Liver (tissue), 9 donors: ENCODE data around the gene SPIN1. TPM values are rescaled to one million over a fixed set of nuclear protein-coding genes. Genes with fewer than 3 reads are reported as not detected.

Experiments
- DNase-seq: peaks from one replicate; pipeline ENCODE4 v3.0.0-alpha.2; 2017; ENCODE audit warnings: low spot score
- H3K27ac ChIP-seq, 2 donors: one replicate each; pipeline ENCODE4 v1.7.0; 2013; ENCODE audit warnings: inconsistent platforms in 2 of 2, low read length in 2 of 2, control low read depth in 1 of 2, low read depth in 1 of 2, mild to moderate bottlenecking in 1 of 2
- H3K27me3 ChIP-seq, 4 donors: one replicate each; pipeline versions ENCODE4 v1.6.1 to v1.7.0; 2013; ENCODE audit warnings: low read length in 3 of 4, inconsistent platforms in 1 of 4, mild to moderate bottlenecking in 1 of 4, moderate library complexity in 1 of 4; ENCODE audit not compliant: control insufficient read depth in 4 of 4, insufficient read depth in 4 of 4
- H3K36me3 ChIP-seq, 4 donors: one replicate each; pipeline versions ENCODE4 v1.6.1 to v1.7.0; 2013; ENCODE audit warnings: low read length in 3 of 4, mild to moderate bottlenecking in 3 of 4, low read depth in 1 of 4, moderate library complexity in 1 of 4; ENCODE audit not compliant: control insufficient read depth in 4 of 4, insufficient read depth in 3 of 4
- H3K4me1 ChIP-seq, 4 donors: one replicate each; pipeline versions ENCODE4 v1.6.1 to v1.7.0; 2013; ENCODE audit warnings: low read length in 3 of 4, mild to moderate bottlenecking in 3 of 4, moderate library complexity in 1 of 4; ENCODE audit not compliant: control insufficient read depth in 4 of 4, insufficient read depth in 4 of 4
- H3K4me3 ChIP-seq, 3 donors: one replicate each; pipeline versions ENCODE4 v1.6.1 to v1.7.0; 2013; ENCODE audit warnings: low read length in 3 of 3, control low read depth in 1 of 3, low read depth in 1 of 3, mild to moderate bottlenecking in 1 of 3
- H3K9ac ChIP-seq, 2 donors: one replicate each; pipeline ENCODE4 v1.7.0; 2013; ENCODE audit warnings: low read length in 2 of 2, mild to moderate bottlenecking in 2 of 2, moderate library complexity in 2 of 2, control low read depth in 1 of 2, low read depth in 1 of 2
- H3K9me3 ChIP-seq, 4 donors: one replicate each; pipeline versions ENCODE4 v1.6.1 to v1.7.0; 2013; ENCODE audit warnings: low read length in 3 of 4; ENCODE audit not compliant: control insufficient read depth in 4 of 4
- EGR1 ChIP-seq, 2 donors: IDR thresholded peaks; 2 replicates each; pipeline ENCODE4 v1.6.1; 2016 to 2018; ENCODE audit warnings: antibody characterized with exemption in 2 of 2, low read depth in 2 of 2
- FOXA1 ChIP-seq: IDR thresholded peaks from 2 replicates; pipeline ENCODE4 v1.6.1; 2016; ENCODE audit warnings: antibody characterized with exemption
- HNF4G ChIP-seq: IDR thresholded peaks from 2 replicates; pipeline ENCODE4 v1.6.1; 2016; ENCODE audit warnings: antibody characterized with exemption
- JUND ChIP-seq, 2 donors: IDR thresholded peaks; 2 replicates each; pipeline ENCODE4 v1.6.1; 2016; ENCODE audit warnings: antibody characterized with exemption in 2 of 2
- SP1 ChIP-seq: IDR thresholded peaks from 2 replicates; pipeline ENCODE4 v1.6.1; 2018; ENCODE audit warnings: antibody characterized with exemption, mild to moderate bottlenecking
- TAF1 ChIP-seq: conservative IDR thresholded peaks from 2 replicates; pipeline ENCODE4 v1.6.1; 2016; ENCODE audit warnings: antibody characterized with exemption, mild to moderate bottlenecking
- YY1 ChIP-seq: IDR thresholded peaks from 2 replicates; pipeline ENCODE4 v1.6.1; 2016; ENCODE audit warnings: antibody characterized with exemption, mild to moderate bottlenecking
- WGBS: extraction: QIAGEN DNeasy Blood & Tissue Kit; methylation state at CpG from one replicate; pipeline ENCODE4 v1.1.7; 2013; 5-methylcytosine and 5-hydroxymethylcytosine counted together
- polyA plus RNA-seq, 2 donors: library from polyadenylated mRNA; stranded (reverse) in 1 of 2; unstranded in 1 of 2; fragments of 200-250 nt in 1 of 2; fragments of >200 nt in 1 of 2; fragmentation: Nextera tagmentation in 1 of 2; extraction: Ambion mirVana in 1 of 2; gene quantifications; one replicate each; pipeline versions ENCODE4 v1.2.1 to v1.2.3, GENCODE V29; 2013 to 2015
- total RNA-seq, 2 donors: library from RNA; depleted of rRNA; stranded (reverse); fragments of >200 nt; gene quantifications; one replicate each; pipeline ENCODE4 v1.2.3, GENCODE V29; 2014
- TF ChIP-seq, protein P1 (sequence below): IDR thresholded peaks from 2 replicates; pipeline ENCODE4 v1.6.1; 2016; ENCODE audit warnings: antibody characterized with exemption
- TF ChIP-seq, protein P2 (sequence below): IDR thresholded peaks from 2 replicates; pipeline ENCODE4 v1.6.1; 2016; ENCODE audit warnings: antibody characterized with exemption, mild to moderate bottlenecking
- TF ChIP-seq, protein P3 (sequence below): IDR thresholded peaks from 2 replicates; pipeline ENCODE4 v1.6.1; 2016; ENCODE audit warnings: antibody characterized with exemption
- TF ChIP-seq, protein P4 (sequence below): IDR thresholded peaks from 2 replicates; pipeline ENCODE4 v1.6.1; 2016; ENCODE audit warnings: antibody characterized with exemption
- donor health status: healthy.
- donor health status: healthy.
- donor health status: healthy.
- donor health status: healthy.
- donor health status: healthy.

Gene SPIN1
- total and polyA plus RNA-seq, 4 donors: 9.0 to 30.3 (median 18.6) TPM

DNA sequence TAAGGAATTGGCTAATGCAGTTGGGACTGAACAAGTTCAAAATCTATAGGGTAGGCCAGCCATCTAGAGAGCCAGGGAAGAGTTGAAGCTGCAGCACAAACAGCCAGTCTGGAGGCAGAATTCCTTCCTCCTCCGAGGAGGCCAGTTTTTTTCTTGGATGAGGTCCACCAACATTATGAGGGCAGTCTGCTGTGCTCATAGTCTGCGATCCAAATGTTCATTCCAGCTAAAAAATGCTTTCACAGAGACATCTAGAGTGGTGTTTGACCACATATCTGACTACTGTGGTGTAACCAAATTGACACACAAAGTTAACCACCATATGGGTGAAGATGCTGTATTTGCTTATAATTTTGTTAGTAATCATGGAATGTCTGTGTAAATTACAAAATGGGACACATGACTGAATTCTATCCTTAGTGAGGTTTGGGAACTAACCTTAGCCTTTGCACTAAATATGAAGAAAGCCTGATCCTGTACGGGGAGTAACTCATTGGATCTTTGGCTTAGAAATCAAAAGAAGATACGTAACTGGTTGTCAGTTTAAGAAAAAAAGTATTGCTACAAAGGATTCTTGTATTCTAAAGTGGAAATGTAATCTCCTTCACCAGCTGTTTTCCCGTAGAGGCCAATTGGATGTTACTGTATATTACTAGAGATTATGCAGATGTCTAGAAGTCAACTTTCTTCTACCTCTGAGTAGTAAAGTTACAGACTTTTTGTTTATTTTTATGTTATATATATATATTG, 70.6 kb downstream of the SPIN1 start:
- no peak for TF ChIP-seq SP1
- TF ChIP-seq, protein P1, sequence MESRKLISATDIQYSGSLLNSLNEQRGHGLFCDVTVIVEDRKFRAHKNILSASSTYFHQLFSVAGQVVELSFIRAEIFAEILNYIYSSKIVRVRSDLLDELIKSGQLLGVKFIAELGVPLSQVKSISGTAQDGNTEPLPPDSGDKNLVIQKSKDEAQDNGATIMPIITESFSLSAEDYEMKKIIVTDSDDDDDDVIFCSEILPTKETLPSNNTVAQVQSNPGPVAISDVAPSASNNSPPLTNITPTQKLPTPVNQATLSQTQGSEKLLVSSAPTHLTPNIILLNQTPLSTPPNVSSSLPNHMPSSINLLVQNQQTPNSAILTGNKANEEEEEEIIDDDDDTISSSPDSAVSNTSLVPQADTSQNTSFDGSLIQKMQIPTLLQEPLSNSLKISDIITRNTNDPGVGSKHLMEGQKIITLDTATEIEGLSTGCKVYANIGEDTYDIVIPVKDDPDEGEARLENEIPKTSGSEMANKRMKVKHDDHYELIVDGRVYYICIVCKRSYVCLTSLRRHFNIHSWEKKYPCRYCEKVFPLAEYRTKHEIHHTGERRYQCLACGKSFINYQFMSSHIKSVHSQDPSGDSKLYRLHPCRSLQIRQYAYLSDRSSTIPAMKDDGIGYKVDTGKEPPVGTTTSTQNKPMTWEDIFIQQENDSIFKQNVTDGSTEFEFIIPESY: no peak
- 91% methylated on average over 5 of the region's 5 CpGs for WGBS
- Histone ChIP-seq H3K4me3 (no peak overlapping the region), H3K27me3 (no peaks in the 10 kb centered on the region), H3K27ac (no peak overlapping the region), H3K36me3 (peaks cover 0 to 1% (median 0%) of the 10 kb centered on the region in 4 donors), H3K9ac (no peak overlapping the region), H3K4me1 (peaks cover 0 to 5% (median 4%) of the 10 kb centered on the region in 4 donors), H3K9me3 (no peaks in the 10 kb centered on the region)
- DNase-seq: no peak

DNA sequence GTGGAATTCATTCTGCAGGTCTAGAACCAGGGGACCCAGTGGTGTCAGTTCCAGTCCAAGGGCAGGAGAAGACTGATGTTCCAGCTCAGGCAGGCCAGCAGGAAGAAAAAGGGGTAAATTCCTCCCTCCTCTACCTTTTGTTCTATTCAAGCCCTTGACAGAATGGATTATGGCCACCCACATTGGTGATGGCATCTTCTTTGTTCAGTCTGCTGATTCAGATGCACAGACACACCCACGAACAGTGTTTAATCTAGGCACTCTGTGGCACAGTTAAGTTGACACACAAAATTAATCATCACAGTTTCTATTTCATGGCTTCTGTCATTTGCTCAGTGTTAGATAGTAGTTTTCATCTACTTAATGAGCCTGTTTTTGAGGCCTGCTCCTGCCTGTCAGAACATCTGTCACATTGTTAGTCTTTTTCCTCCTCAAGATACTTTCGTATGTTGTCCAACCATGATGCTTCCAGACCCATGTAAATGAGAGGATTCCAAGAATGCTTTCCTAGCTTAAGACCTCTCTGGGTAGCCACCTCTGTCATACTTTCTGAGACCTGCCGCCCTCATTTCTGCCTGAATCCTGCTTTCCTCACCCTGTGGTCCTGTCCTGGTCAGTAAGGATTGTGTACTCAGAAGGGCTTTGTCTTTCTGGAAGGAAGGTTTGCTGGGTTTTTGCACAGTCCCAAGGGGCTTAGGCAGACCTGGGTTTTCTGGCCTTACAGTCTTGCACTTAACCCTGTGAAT, 72.5 kb downstream of the SPIN1 start:
- peaks cover 0 to 1% (median 0%) of the 10 kb centered on the region in 4 donors for H3K36me3 ChIP-seq
- H3K4me1 ChIP-seq: peaks cover 0 to 5% (median 4%) of the 10 kb centered on the region in 4 donors
- 91% methylated on average over 3 of the region's 3 CpGs for WGBS
- H3K9ac ChIP-seq: no peak overlapping the region
- H3K9me3 ChIP-seq: no peaks in the 10 kb centered on the region
- no peak for TF ChIP-seq JUND (IDR thresholded peaks at IDR 0.05)
- TF ChIP-seq HNF4G: no peak
- no peak for TF ChIP-seq YY1
- TF ChIP-seq, protein P2, sequence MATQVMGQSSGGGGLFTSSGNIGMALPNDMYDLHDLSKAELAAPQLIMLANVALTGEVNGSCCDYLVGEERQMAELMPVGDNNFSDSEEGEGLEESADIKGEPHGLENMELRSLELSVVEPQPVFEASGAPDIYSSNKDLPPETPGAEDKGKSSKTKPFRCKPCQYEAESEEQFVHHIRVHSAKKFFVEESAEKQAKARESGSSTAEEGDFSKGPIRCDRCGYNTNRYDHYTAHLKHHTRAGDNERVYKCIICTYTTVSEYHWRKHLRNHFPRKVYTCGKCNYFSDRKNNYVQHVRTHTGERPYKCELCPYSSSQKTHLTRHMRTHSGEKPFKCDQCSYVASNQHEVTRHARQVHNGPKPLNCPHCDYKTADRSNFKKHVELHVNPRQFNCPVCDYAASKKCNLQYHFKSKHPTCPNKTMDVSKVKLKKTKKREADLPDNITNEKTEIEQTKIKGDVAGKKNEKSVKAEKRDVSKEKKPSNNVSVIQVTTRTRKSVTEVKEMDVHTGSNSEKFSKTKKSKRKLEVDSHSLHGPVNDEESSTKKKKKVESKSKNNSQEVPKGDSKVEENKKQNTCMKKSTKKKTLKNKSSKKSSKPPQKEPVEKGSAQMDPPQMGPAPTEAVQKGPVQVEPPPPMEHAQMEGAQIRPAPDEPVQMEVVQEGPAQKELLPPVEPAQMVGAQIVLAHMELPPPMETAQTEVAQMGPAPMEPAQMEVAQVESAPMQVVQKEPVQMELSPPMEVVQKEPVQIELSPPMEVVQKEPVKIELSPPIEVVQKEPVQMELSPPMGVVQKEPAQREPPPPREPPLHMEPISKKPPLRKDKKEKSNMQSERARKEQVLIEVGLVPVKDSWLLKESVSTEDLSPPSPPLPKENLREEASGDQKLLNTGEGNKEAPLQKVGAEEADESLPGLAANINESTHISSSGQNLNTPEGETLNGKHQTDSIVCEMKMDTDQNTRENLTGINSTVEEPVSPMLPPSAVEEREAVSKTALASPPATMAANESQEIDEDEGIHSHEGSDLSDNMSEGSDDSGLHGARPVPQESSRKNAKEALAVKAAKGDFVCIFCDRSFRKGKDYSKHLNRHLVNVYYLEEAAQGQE: no peak
- no peak for TF ChIP-seq FOXA1
- TF ChIP-seq, protein P3, sequence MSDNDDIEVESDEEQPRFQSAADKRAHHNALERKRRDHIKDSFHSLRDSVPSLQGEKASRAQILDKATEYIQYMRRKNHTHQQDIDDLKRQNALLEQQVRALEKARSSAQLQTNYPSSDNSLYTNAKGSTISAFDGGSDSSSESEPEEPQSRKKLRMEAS: no peak
- no peak for TF ChIP-seq EGR1 (IDR thresholded peaks at IDR 0.05; ENCODE audit: low read depth in 2 of 2)
- TF ChIP-seq, protein P4, sequence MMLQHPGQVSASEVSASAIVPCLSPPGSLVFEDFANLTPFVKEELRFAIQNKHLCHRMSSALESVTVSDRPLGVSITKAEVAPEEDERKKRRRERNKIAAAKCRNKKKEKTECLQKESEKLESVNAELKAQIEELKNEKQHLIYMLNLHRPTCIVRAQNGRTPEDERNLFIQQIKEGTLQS: no peak
- no peak for TF ChIP-seq TAF1
- DNase-seq: no peak
- no peaks in the 10 kb centered on the region for H3K27me3 ChIP-seq
- no peak overlapping the region for H3K27ac ChIP-seq
- H3K4me3 ChIP-seq: no peak overlapping the region
